ENCODE data around the gene POF1B. TPM values are rescaled to one million over a fixed set of nuclear protein-coding genes. Genes with fewer than 3 reads are reported as not detected.

POF1B gene
- total and polyA plus RNA-seq, 2 donors (not counting 3 experiments of a cell fraction or from before 2014, with no cell fraction given), result 0.20 TPM; not detected in 1

DNA sequence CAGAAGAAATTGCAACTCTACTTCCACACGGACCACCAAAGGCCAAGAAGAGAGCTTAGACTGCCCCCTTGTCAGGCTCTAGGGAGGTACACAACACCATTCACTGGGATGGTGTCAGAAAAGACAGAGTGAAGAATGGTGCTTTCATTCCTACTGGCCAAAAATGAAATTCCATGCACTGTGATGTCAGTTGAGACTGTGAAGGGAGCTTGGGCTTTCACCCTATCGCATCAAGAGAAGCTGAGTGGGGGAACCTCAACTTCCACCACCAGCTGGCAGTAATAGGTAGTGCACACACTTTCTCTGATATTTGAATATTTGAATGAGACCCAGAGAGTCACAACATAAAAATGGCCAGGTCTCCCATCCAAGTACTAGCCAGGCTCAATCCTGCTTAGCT is 69.7 kb downstream of the POF1B start:
- no peaks in the 10 kb centered on the region for H3K79me2 ChIP-seq (ENCODE audit: control insufficient read depth, insufficient read depth, low read length)
- no peak overlapping the region for H2AFZ ChIP-seq (ENCODE audit: low read depth, low read length)
- DNase-seq (ENCODE audit: low read depth, low spot score), result no peak
- POLR2A ChIA-PET, result no interaction called here
- CTCF ChIA-PET, result no interaction called here
- TF ChIP-seq FOS (IDR thresholded peaks at IDR 0.05; ENCODE audit: borderline replicate concordance, insufficient read depth, low read length), result no peak
- no peak for TF ChIP-seq JUN (IDR thresholded peaks at IDR 0.05; ENCODE audit: borderline replicate concordance, insufficient read depth, insufficient read length, low read depth)
- no peak for TF ChIP-seq POLR2A (IDR thresholded peaks at IDR 0.05; ENCODE audit: low read depth, low read length)
- TF ChIP-seq MYC (IDR thresholded peaks at IDR 0.05; ENCODE audit: low read depth, low read length), result no peak
- TF ChIP-seq GATA2 (IDR thresholded peaks at IDR 0.05; ENCODE audit: insufficient read depth, insufficient read length, low read depth, low read length), result no peak
- no peak for TF ChIP-seq EZH2 (IDR thresholded peaks at IDR 0.05; ENCODE audit: borderline replicate concordance, low read depth, low read length, severe bottlenecking)
- TF ChIP-seq, protein P1, sequence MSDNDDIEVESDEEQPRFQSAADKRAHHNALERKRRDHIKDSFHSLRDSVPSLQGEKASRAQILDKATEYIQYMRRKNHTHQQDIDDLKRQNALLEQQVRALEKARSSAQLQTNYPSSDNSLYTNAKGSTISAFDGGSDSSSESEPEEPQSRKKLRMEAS (IDR thresholded peaks at IDR 0.05; ENCODE audit: insufficient read depth, insufficient read length), result no peak
- TF ChIP-seq POLR2AphosphoS5 (IDR thresholded peaks at IDR 0.05; ENCODE audit: insufficient read depth, low read depth, low read length), result no peak
- TF ChIP-seq, protein P2, sequence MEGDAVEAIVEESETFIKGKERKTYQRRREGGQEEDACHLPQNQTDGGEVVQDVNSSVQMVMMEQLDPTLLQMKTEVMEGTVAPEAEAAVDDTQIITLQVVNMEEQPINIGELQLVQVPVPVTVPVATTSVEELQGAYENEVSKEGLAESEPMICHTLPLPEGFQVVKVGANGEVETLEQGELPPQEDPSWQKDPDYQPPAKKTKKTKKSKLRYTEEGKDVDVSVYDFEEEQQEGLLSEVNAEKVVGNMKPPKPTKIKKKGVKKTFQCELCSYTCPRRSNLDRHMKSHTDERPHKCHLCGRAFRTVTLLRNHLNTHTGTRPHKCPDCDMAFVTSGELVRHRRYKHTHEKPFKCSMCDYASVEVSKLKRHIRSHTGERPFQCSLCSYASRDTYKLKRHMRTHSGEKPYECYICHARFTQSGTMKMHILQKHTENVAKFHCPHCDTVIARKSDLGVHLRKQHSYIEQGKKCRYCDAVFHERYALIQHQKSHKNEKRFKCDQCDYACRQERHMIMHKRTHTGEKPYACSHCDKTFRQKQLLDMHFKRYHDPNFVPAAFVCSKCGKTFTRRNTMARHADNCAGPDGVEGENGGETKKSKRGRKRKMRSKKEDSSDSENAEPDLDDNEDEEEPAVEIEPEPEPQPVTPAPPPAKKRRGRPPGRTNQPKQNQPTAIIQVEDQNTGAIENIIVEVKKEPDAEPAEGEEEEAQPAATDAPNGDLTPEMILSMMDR (IDR thresholded peaks at IDR 0.05; ENCODE audit: extremely low read depth in 1 of 2, insufficient read depth in 1 of 2, low read depth in 1 of 2, low read length in 2 of 2), result no peak
- FAIRE-seq, result no peak
- BruUV-seq (replicated peaks), result no TSS peak
- no peaks in the 10 kb centered on the region for H3K36me3 ChIP-seq (ENCODE audit: control insufficient read depth in 2 of 2, extremely low read depth in 1 of 2, insufficient read depth in 2 of 2, low read length in 2 of 2)
- no peak overlapping the region for H3K27ac ChIP-seq (ENCODE audit: insufficient read depth, low read depth, low read length)
- no peaks in the 10 kb centered on the region for H4K20me1 ChIP-seq (replicated peaks; ENCODE audit: control insufficient read depth, extremely low read depth, insufficient read depth, low read length)
- intact Hi-C loops (cut with micrococcal nuclease) (no loop called here), dilution Hi-C loops (cut with MboI; ENCODE audit: extremely low pct_ligation_motif_present, low sequenced_read_pairs) (no loop called here)
- no peaks in the 10 kb centered on the region for H3K9me1 ChIP-seq (replicated peaks; ENCODE audit: control insufficient read depth, extremely low read depth, insufficient read depth, low read length)
- H3K4me3 ChIP-seq (replicated peaks in 1 of 3; ENCODE audit: insufficient read depth in 1 of 3, low read depth in 1 of 3, low read length in 3 of 3), result no peak overlapping the region
- H3K9me3 ChIP-seq (replicated peaks; ENCODE audit: control insufficient read depth, insufficient read depth, low read length), result no peaks in the 10 kb centered on the region
- H3K9ac ChIP-seq (replicated peaks; ENCODE audit: extremely low read depth, insufficient read depth, low read length), result no peak overlapping the region
- H3K27me3 ChIP-seq (ENCODE audit: control insufficient read depth in 2 of 2, insufficient read depth in 2 of 2, low read length in 2 of 2), result no peaks in the 10 kb centered on the region
- no peaks in the 10 kb centered on the region for H3K4me1 ChIP-seq (ENCODE audit: control insufficient read depth, extremely low read depth, insufficient read depth, low read length)
- no peak overlapping the region for H3K4me2 ChIP-seq (ENCODE audit: insufficient read depth, low read length)

All from endothelial cell of umbilical vein (primary cell).